ENCODE measurements around the gene TTI1. TPM values are rescaled to one million over a fixed set of nuclear protein-coding genes. Genes with fewer than 3 reads are reported as not detected.

TTI1 gene
- total and polyA plus RNA-seq, 2 experiments from 2014 or later = 17.8 to 56.4 TPM

DNA sequence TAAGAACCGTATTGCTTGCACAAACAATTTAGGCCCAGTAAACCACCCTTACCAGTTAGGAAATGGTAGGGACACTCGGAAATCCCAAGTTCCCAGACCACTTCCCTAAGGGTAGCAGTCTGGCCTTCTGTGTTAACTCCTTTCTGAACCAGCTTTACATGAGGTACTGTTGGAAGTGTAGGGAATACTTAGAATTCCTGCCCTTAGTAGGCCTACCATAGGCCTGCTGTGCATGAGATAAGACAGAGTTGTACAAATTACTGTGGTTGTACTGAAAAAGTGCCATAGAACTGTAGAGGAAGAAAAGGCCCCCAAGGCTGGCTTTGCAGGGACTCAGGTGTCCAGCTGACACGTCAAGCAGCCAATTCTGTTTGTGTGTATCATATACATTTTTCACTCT is 11.4 kb upstream of the TTI1 start (continued):
- TF ChIP-seq, protein P1, sequence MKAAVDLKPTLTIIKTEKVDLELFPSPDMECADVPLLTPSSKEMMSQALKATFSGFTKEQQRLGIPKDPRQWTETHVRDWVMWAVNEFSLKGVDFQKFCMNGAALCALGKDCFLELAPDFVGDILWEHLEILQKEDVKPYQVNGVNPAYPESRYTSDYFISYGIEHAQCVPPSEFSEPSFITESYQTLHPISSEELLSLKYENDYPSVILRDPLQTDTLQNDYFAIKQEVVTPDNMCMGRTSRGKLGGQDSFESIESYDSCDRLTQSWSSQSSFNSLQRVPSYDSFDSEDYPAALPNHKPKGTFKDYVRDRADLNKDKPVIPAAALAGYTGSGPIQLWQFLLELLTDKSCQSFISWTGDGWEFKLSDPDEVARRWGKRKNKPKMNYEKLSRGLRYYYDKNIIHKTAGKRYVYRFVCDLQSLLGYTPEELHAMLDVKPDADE (IDR thresholded peaks at IDR 0.05) = no peak
- TF ChIP-seq, protein P2, sequence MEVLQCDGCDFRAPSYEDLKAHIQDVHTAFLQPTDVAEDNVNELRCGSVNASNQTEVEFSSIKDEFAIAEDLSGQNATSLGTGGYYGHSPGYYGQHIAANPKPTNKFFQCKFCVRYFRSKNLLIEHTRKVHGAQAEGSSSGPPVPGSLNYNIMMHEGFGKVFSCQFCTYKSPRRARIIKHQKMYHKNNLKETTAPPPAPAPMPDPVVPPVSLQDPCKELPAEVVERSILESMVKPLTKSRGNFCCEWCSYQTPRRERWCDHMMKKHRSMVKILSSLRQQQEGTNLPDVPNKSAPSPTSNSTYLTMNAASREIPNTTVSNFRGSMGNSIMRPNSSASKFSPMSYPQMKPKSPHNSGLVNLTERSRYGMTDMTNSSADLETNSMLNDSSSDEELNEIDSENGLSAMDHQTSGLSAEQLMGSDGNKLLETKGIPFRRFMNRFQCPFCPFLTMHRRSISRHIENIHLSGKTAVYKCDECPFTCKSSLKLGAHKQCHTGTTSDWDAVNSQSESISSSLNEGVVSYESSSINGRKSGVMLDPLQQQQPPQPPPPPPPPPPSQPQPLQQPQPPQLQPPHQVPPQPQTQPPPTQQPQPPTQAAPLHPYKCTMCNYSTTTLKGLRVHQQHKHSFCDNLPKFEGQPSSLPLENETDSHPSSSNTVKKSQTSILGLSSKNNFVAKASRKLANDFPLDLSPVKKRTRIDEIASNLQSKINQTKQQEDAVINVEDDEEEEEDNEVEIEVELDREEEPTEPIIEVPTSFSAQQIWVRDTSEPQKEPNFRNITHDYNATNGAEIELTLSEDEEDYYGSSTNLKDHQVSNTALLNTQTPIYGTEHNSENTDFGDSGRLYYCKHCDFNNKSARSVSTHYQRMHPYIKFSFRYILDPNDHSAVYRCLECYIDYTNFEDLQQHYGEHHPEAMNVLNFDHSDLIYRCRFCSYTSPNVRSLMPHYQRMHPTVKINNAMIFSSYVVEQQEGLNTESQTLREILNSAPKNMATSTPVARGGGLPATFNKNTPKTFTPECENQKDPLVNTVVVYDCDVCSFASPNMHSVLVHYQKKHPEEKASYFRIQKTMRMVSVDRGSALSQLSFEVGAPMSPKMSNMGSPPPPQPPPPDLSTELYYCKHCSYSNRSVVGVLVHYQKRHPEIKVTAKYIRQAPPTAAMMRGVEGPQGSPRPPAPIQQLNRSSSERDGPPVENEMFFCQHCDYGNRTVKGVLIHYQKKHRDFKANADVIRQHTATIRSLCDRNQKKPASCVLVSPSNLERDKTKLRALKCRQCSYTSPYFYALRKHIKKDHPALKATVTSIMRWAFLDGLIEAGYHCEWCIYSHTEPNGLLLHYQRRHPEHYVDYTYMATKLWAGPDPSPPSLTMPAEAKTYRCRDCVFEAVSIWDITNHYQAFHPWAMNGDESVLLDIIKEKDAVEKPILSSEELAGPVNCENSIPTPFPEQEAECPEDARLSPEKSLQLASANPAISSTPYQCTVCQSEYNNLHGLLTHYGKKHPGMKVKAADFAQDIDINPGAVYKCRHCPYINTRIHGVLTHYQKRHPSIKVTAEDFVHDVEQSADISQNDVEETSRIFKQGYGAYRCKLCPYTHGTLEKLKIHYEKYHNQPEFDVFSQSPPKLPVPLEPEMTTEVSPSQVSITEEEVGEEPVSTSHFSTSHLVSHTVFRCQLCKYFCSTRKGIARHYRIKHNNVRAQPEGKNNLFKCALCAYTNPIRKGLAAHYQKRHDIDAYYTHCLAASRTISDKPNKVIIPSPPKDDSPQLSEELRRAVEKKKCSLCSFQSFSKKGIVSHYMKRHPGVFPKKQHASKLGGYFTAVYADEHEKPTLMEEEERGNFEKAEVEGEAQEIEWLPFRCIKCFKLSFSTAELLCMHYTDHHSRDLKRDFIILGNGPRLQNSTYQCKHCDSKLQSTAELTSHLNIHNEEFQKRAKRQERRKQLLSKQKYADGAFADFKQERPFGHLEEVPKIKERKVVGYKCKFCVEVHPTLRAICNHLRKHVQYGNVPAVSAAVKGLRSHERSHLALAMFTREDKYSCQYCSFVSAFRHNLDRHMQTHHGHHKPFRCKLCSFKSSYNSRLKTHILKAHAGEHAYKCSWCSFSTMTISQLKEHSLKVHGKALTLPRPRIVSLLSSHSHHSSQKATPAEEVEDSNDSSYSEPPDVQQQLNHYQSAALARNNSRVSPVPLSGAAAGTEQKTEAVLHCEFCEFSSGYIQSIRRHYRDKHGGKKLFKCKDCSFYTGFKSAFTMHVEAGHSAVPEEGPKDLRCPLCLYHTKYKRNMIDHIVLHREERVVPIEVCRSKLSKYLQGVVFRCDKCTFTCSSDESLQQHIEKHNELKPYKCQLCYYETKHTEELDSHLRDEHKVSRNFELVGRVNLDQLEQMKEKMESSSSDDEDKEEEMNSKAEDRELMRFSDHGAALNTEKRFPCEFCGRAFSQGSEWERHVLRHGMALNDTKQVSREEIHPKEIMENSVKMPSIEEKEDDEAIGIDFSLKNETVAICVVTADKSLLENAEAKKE (CRISPR knock-in tag; IDR thresholded peaks at IDR 0.05) = no peak
- TF ChIP-seq POLR2AphosphoS5 (IDR thresholded peaks at IDR 0.05; ENCODE audit: low read depth) (no peak), EZH2phosphoT487 (IDR thresholded peaks at IDR 0.05; ENCODE audit: unreplicated experiment) (no peak), EZH2 (IDR thresholded peaks at IDR 0.05; ENCODE audit: low read depth, unreplicated experiment) (no peak), STAT1 (IDR thresholded peaks at IDR 0.05; ENCODE audit: unreplicated experiment) (no peak), NANOG (IDR thresholded peaks at IDR 0.05; ENCODE audit: borderline replicate concordance) (no peak), ZNF114 (CRISPR knock-in tag; IDR thresholded peaks at IDR 0.05) (no peak), ZNF331 (CRISPR knock-in tag; IDR thresholded peaks at IDR 0.05; ENCODE audit: low read depth) (no peak)
